H1 (cell line): Measurements from ENCODE around the gene SLC35B2. TPM values are rescaled to one million over a fixed set of nuclear protein-coding genes. Genes with fewer than 3 reads are reported as not detected.

ENCODE experiments used
- CTCF ChIA-PET: fragments of 300-600 bp; sonication (Branson Sonifier 250); formaldehyde crosslinking; loops from one replicate; lab custom pipeline; 2021; ENCODE audit not compliant: partially characterized antibody; lab: Charles Lee
- POLR2A ChIA-PET: fragments of 300-600 bp; sonication (Branson Sonifier 250); formaldehyde crosslinking; loops from one replicate; lab custom pipeline; 2021; ENCODE audit warnings: inconsistent platforms; ENCODE audit not compliant: partially characterized antibody; lab: Charles Lee
- DNase-seq, 2 experiments: peaks; one replicate each; pipeline versions ENCODE4 v3.0.0 to v3.0.0-alpha.2; 2010 to 2022; ENCODE audit warnings: low spot score in 2 of 2, low read depth in 1 of 2, mixed read lengths in 1 of 2
- FAIRE-seq: peaks from 2 replicates; lab custom pipeline; 2011; peaks lifted over from hg19 to GRCh38; lab: Jason Lieb, UNC
- H2AFZ ChIP-seq: 2 replicates; pipeline ENCODE4 v1.8.1; 2012; ENCODE audit warnings: low read length, inconsistent platforms
- H2AK5ac ChIP-seq: 2 replicates; pipeline ENCODE4 v1.6.1; 2013; ENCODE audit warnings: low read depth, low read length
- H2BK120ac ChIP-seq: replicated peaks from 2 replicates; pipeline ENCODE3; 2013; ENCODE audit warnings: low read depth, low read length, inconsistent platforms
- H2BK12ac ChIP-seq: 2 replicates; pipeline ENCODE4 v1.6.1; 2013; ENCODE audit warnings: low read depth, low read length
- H2BK15ac ChIP-seq: 2 replicates; pipeline ENCODE4 v1.6.1; 2013; ENCODE audit warnings: low read length
- H2BK20ac ChIP-seq: 2 replicates; pipeline ENCODE4 v1.6.1; 2013; ENCODE audit warnings: low read length
- H2BK5ac ChIP-seq: 2 replicates; pipeline ENCODE4 v1.6.1; 2013; ENCODE audit warnings: low read depth, low read length
- H3K14ac ChIP-seq: 2 replicates; pipeline ENCODE4 v1.6.1; 2013; ENCODE audit warnings: inconsistent platforms; ENCODE audit not compliant: insufficient read length
- H3K18ac ChIP-seq: 2 replicates; pipeline ENCODE4 v1.6.1; 2013; ENCODE audit warnings: low read length; ENCODE audit errors: extremely low read depth
- H3K23ac ChIP-seq: 2 replicates; pipeline ENCODE4 v1.6.1; 2013; ENCODE audit warnings: inconsistent platforms; ENCODE audit not compliant: insufficient read length
- H3K23me2 ChIP-seq: 2 replicates; pipeline ENCODE4 v1.6.1; 2013; ENCODE audit warnings: low read depth, low read length
- H3K27ac ChIP-seq: 2 replicates; pipeline ENCODE4 v1.6.1; 2011; ENCODE audit warnings: low read depth, low read length, inconsistent platforms
- H3K27me3 ChIP-seq, 4 experiments: replicated peaks in 1 of 4; 1 replicate in 1 of 4; 2 replicates in 3 of 4; pipeline versions ENCODE4 v1.6.1 to v1.8.1; 2011 to 2013; ENCODE audit warnings: low read length in 3 of 4, mild to moderate bottlenecking in 3 of 4, inconsistent platforms in 2 of 4, mixed read lengths in 2 of 4, moderate library complexity in 1 of 4; ENCODE audit not compliant: control insufficient read depth in 3 of 4, insufficient read depth in 3 of 4; ENCODE audit errors: extremely low read depth in 1 of 4
- H3K36me3 ChIP-seq, 4 experiments: 2 replicates each; pipeline versions ENCODE4 v1.6.1 to v1.8.1; 2011 to 2013; ENCODE audit warnings: mild to moderate bottlenecking in 4 of 4, low read length in 3 of 4, moderate library complexity in 2 of 4, control low read depth in 1 of 4, inconsistent platforms in 1 of 4; ENCODE audit not compliant: insufficient read depth in 4 of 4, control insufficient read depth in 2 of 4
- H3K4ac ChIP-seq: replicated peaks from 2 replicates; pipeline ENCODE3; 2013; ENCODE audit warnings: low read length, low read depth, mixed read lengths, inconsistent platforms; ENCODE audit not compliant: insufficient read length
- H3K4me1 ChIP-seq, 4 experiments: replicated peaks in 1 of 4; 1 replicate in 1 of 4; 2 replicates in 3 of 4; pipeline versions ENCODE4 v1.6.1 to v1.8.1; 2011 to 2013; ENCODE audit warnings: low read length in 3 of 4, inconsistent platforms in 2 of 4, mixed read lengths in 1 of 4; ENCODE audit not compliant: insufficient read depth in 4 of 4, control insufficient read depth in 3 of 4
- H3K4me2 ChIP-seq, 2 experiments: 2 replicates each; pipeline versions ENCODE4 v1.6.1 to v1.8.1; 2011 to 2013; ENCODE audit warnings: low read depth in 2 of 2, low read length in 2 of 2, control low read depth in 1 of 2, inconsistent platforms in 1 of 2, mild to moderate bottlenecking in 1 of 2; ENCODE audit not compliant: insufficient read depth in 1 of 2
- H3K4me3 ChIP-seq, 4 experiments: fragments of 200-600, 300-600 bp in 1 of 4; sonication (generic), shearing (Covaris generic), sonication (Bioruptor Twin) in 1 of 4; 2 replicates each; pipeline versions ENCODE4 v1.5.1 to v1.8.1; 2011 to 2016; ENCODE audit warnings: low read length in 4 of 4, low read depth in 3 of 4, control low read depth in 2 of 4, inconsistent platforms in 2 of 4, mild to moderate bottlenecking in 2 of 4, mixed read lengths in 1 of 4, moderate library complexity in 1 of 4; ENCODE audit not compliant: insufficient read depth in 2 of 4; ENCODE audit errors: extremely low read depth in 1 of 4
- H3K56ac ChIP-seq: replicated peaks from 2 replicates; pipeline ENCODE3; 2013; ENCODE audit warnings: low read depth, mild to moderate bottlenecking, mixed read lengths, low read length, inconsistent platforms; ENCODE audit not compliant: insufficient read length
- H3K79me1 ChIP-seq: 2 replicates; pipeline ENCODE4 v1.6.1; 2013; ENCODE audit warnings: low read depth, low read length, control low read depth
- H3K79me2 ChIP-seq, 2 experiments: 2 replicates each; pipeline versions ENCODE4 v1.6.1 to v1.8.1; 2012 to 2013; ENCODE audit warnings: low read length in 2 of 2, mild to moderate bottlenecking in 2 of 2, inconsistent platforms in 1 of 2; ENCODE audit not compliant: insufficient read depth in 2 of 2, control insufficient read depth in 1 of 2
- H3K9ac ChIP-seq, 4 experiments: replicated peaks in 1 of 4; 1 replicate in 1 of 4; 2 replicates in 3 of 4; pipeline versions ENCODE4 v1.6.1 to v1.8.1; 2011 to 2013; ENCODE audit warnings: low read depth in 3 of 4, low read length in 3 of 4, control low read depth in 2 of 4, mild to moderate bottlenecking in 2 of 4, moderate library complexity in 2 of 4, inconsistent platforms in 1 of 4; ENCODE audit errors: extremely low read depth in 1 of 4
- H3K9me3 ChIP-seq, 2 experiments: 2 replicates each; pipeline versions ENCODE4 v1.6.1 to v1.8.1; 2012 to 2013; ENCODE audit warnings: mild to moderate bottlenecking in 2 of 2, moderate library complexity in 2 of 2, control low read depth in 1 of 2, inconsistent platforms in 1 of 2, low read depth in 1 of 2, low read length in 1 of 2, mixed read lengths in 1 of 2; ENCODE audit not compliant: insufficient read depth in 2 of 2
- H4K20me1 ChIP-seq, 2 experiments: replicated peaks in 1 of 2; 2 replicates each; pipeline versions ENCODE3 to v1.8.1; 2011 to 2013; ENCODE audit warnings: inconsistent platforms in 2 of 2, low read length in 2 of 2, mild to moderate bottlenecking in 1 of 2; ENCODE audit not compliant: insufficient read depth in 2 of 2, control insufficient read depth in 1 of 2
- H4K5ac ChIP-seq: 2 replicates; pipeline ENCODE4 v1.6.1; 2013; ENCODE audit warnings: low read length, low read depth, mixed read lengths, inconsistent platforms; ENCODE audit not compliant: insufficient read length
- H4K8ac ChIP-seq: 2 replicates; pipeline ENCODE4 v1.8.0; 2013; ENCODE audit warnings: mild to moderate bottlenecking, moderate library complexity, low read length, inconsistent platforms; ENCODE audit not compliant: insufficient read depth; ENCODE audit errors: extremely low read depth
- H4K91ac ChIP-seq: replicated peaks from 2 replicates; pipeline ENCODE3; 2013; ENCODE audit warnings: low read length, mixed read lengths, inconsistent platforms; ENCODE audit not compliant: insufficient read length
- ASH2L ChIP-seq: fragments of 200-600, 300-600 bp; sonication (generic); IDR thresholded peaks from one replicate; pipeline ENCODE4 v1.7.1; 2017; ENCODE audit warnings: low read length
- CBX8 ChIP-seq: fragments of 300-800, 300-1000 bp; sonication (generic); IDR thresholded peaks from 2 replicates; pipeline ENCODE4 v1.7.1; 2016; ENCODE audit warnings: low read depth, low read length, borderline replicate concordance
- CREB1 ChIP-seq: IDR thresholded peaks from 2 replicates; pipeline ENCODE4 v1.6.1; 2012; ENCODE audit warnings: inconsistent platforms
- MAFK ChIP-seq: IDR thresholded peaks from 2 replicates; pipeline ENCODE4 v1.6.1; 2012; ENCODE audit warnings: low read depth, mild to moderate bottlenecking, improper control_type of control experiment, low read length
- SUZ12 ChIP-seq: fragments of 200-600 bp; sonication (generic); IDR thresholded peaks from 2 replicates; pipeline ENCODE4 v1.6.1; 2012; ENCODE audit warnings: mild to moderate bottlenecking, inconsistent platforms, low read length, moderate library complexity, mixed read lengths
- WGBS, 2 experiments: shearing (Covaris generic) in 1 of 2; methylation state at CpG; one replicate each; pipeline versions ENCODE4 v1.1.6 to v1.1.7; 2013 to 2015; ENCODE audit warnings: low lambda C conversion rate in 2 of 2, mixed read lengths in 2 of 2, inconsistent platforms in 1 of 2, low coverage in 1 of 2, missing lambda C conversion rate in 1 of 2; ENCODE audit not compliant: insufficient replicate concordance in 2 of 2, insufficient coverage in 1 of 2, insufficient read length in 1 of 2; ENCODE audit errors: extremely low coverage in 1 of 2, missing lambda C conversion rate in 1 of 2; 5-methylcytosine and 5-hydroxymethylcytosine counted together
- polyA plus RNA-seq, 7 experiments: library from polyadenylated mRNA; depleted of rRNA in 3 of 7; stranded (reverse) in 5 of 7; unstranded in 2 of 7; fragments of >200 nt in 5 of 7; fragments of 200-250 nt in 2 of 7; gene quantifications; 1 replicate in 5 of 7; 2 replicates in 1 of 7; 4 replicates in 1 of 7; pipeline versions ENCODE4 v1.2.1 to v1.2.3, GENCODE V29; 2011 to 2013; ENCODE audit warnings: missing spikeins in 2 of 7, mixed read lengths in 2 of 7
- total RNA-seq: library from RNA; stranded (reverse); fragmentation: NEBNext Ultra II Directional; extraction: Animal tissue kit (Norgen Biotek cat#: 25700); gene quantifications from 2 replicates; pipeline ENCODE4 v1.2.1, GENCODE V29; 2021
- TF ChIP-seq, protein P1 (sequence below): IDR thresholded peaks from 2 replicates; pipeline ENCODE4 v1.6.1; 2012; ENCODE audit warnings: inconsistent platforms
- TF ChIP-seq, protein P2 (sequence below), 3 experiments: IDR thresholded peaks; 1 replicate in 2 of 3; 2 replicates in 1 of 3; pipeline versions ENCODE4 v1.5.1 to v1.6.1; 2011; ENCODE audit warnings: low read length in 3 of 3, mild to moderate bottlenecking in 3 of 3, inconsistent platforms in 2 of 3, low read depth in 1 of 3, moderate library complexity in 1 of 3; ENCODE audit not compliant: insufficient read depth in 1 of 3; ENCODE audit errors: control extremely low read depth in 1 of 3
- TF ChIP-seq, protein P3 (sequence below): IDR thresholded peaks from 2 replicates; pipeline ENCODE4 v1.6.1; 2012; ENCODE audit warnings: low read length, inconsistent platforms

The SLC35B2 gene
- total and polyA plus RNA-seq, 2 of the 8 experiments (the other 6 are each of a cell fraction or from before 2014, with no cell fraction given): 29.5 to 65.0 TPM

DNA sequence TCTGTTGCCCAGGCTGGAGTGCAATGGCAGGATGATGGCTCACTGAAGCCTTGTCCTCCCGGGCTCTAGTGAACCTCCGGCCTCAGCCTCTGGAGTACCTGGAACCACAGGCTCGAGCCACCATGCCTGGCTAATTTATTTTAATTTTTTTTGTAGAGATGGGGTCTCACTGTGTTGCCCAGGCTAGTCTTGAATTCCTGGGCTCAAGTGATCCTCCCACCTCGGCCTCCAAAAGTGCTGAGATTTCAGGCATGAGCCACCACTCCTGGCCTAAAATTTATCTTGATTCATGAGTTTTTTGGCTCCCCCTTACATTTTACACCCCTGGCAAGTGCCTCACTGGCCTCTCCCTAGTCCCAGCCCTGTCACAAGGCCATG is 36.4 kb downstream of the SLC35B2 start:
- Histone ChIP-seq H3K27me3 (no peaks in the 10 kb centered on the region), H2BK20ac (peak overlapping the region; percentile 68; the same call in 1 of the 2 replicates), H2AK5ac (peak overlapping the region; percentile 93), H3K4me3 (no peak overlapping the region), H4K8ac (no peak overlapping the region), H3K4me1 (peaks cover 29 to 62% (median 41%) of the 10 kb centered on the region in 4 experiments), H3K23ac (no peak overlapping the region), H3K9ac (no peak overlapping the region), H4K5ac (no peak overlapping the region), H3K36me3 (no peaks in the 10 kb centered on the region), H3K79me1 (no peaks in the 10 kb centered on the region; the same call in 1 of the 2 replicates), H3K9me3 (no peaks in the 10 kb centered on the region), H2BK5ac (peak overlapping the region; percentile 76; the same call in 1 of the 2 replicates), H3K4me2 (no peak overlapping the region; a peak in 1 of 4 replicates), H4K20me1 (peaks cover 11 to 12% of the 10 kb centered on the region in 2 experiments), H4K91ac (peak overlapping the region; percentile 87), H2AFZ (no peak overlapping the region), H3K4ac (no peak overlapping the region), H3K27ac (no peak overlapping the region), H2BK12ac (peak overlapping the region; percentile 98; the same call in 1 of the 2 replicates), H2BK15ac (peak overlapping the region; percentile 46; the same call in 1 of the 2 replicates), H3K23me2 (peaks cover 16% of the 10 kb centered on the region), H3K14ac (no peak overlapping the region), H2BK120ac (peak overlapping the region; percentile 67), H3K79me2 (peaks cover 10 to 20% of the 10 kb centered on the region in 2 experiments; a peak in 3 of 4 replicates), H3K18ac (peak overlapping the region; percentile 9; the same call in 1 of the 2 replicates), H3K56ac (no peak overlapping the region)
- WGBS, 2 experiments: 84% methylated on average over 4 of the region's 4 CpGs; no CpG with 5 or more reads in 1 of the 2 experiments
- ChIA-PET POLR2A (interaction anchor here (0.7 to 21.0 kb wide), 8 partner anchors 9 to 44 kb away, joined by 3 to 477 read pairs (median 4); partner anchors contain the start of gene HSP90AB1), CTCF (interaction anchor here (0.6 to 19.4 kb wide), 12 partner anchors 8 to 67 kb away, joined by 3 to 287 read pairs (median 4); no protein-coding TSS in a partner anchor)
- DNase-seq (no peak), FAIRE-seq (no peak)
- TF ChIP-seq CREB1 (no peak), ASH2L (no peak), SUZ12 (no peak), MAFK (no peak), CBX8 (no peak)
- TF ChIP-seq, protein P1, sequence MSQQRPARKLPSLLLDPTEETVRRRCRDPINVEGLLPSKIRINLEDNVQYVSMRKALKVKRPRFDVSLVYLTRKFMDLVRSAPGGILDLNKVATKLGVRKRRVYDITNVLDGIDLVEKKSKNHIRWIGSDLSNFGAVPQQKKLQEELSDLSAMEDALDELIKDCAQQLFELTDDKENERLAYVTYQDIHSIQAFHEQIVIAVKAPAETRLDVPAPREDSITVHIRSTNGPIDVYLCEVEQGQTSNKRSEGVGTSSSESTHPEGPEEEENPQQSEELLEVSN: no peak
- TF ChIP-seq, protein P2, sequence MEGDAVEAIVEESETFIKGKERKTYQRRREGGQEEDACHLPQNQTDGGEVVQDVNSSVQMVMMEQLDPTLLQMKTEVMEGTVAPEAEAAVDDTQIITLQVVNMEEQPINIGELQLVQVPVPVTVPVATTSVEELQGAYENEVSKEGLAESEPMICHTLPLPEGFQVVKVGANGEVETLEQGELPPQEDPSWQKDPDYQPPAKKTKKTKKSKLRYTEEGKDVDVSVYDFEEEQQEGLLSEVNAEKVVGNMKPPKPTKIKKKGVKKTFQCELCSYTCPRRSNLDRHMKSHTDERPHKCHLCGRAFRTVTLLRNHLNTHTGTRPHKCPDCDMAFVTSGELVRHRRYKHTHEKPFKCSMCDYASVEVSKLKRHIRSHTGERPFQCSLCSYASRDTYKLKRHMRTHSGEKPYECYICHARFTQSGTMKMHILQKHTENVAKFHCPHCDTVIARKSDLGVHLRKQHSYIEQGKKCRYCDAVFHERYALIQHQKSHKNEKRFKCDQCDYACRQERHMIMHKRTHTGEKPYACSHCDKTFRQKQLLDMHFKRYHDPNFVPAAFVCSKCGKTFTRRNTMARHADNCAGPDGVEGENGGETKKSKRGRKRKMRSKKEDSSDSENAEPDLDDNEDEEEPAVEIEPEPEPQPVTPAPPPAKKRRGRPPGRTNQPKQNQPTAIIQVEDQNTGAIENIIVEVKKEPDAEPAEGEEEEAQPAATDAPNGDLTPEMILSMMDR (IDR thresholded peaks at IDR 0.05; ENCODE audit: control extremely low read depth in 1 of 3, insufficient read depth in 1 of 3, low read depth in 1 of 3, low read length in 3 of 3): no peak
- TF ChIP-seq, protein P3, sequence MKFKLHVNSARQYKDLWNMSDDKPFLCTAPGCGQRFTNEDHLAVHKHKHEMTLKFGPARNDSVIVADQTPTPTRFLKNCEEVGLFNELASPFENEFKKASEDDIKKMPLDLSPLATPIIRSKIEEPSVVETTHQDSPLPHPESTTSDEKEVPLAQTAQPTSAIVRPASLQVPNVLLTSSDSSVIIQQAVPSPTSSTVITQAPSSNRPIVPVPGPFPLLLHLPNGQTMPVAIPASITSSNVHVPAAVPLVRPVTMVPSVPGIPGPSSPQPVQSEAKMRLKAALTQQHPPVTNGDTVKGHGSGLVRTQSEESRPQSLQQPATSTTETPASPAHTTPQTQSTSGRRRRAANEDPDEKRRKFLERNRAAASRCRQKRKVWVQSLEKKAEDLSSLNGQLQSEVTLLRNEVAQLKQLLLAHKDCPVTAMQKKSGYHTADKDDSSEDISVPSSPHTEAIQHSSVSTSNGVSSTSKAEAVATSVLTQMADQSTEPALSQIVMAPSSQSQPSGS: no peak
